DMS53 treated with DMSO at 0.1 percent for 48 hours (cell line): ENCODE data around the gene IFI27L1.

ENCODE experiments used
- DNase-seq: peaks from one replicate; lab custom pipeline; 2025; ENCODE audit not compliant: unreplicated experiment; lab: John Stamatoyannopoulos, UW

The IFI27L1 gene

GRCh38 chr14:94113490-94113889 is 32.4 kb downstream of the IFI27L1 start:
- DNase-seq: no peak

- no peak for DNase-seq
These were observed 32.9 kb downstream of the IFI27L1 start for GRCh38 chr14:94113908-94114588.

GRCh38 chr14:94114589-94115057 is 33.5 kb downstream of the IFI27L1 start:
- no peak for DNase-seq

GRCh38 chr14:94115058-94115591 is 34.0 kb downstream of the IFI27L1 start:
- no peak for DNase-seq

- no peak for DNase-seq
These were observed 34.5 kb downstream of the IFI27L1 start for GRCh38 chr14:94115631-94116030.

- no peak for DNase-seq
These were observed 35.6 kb downstream of the IFI27L1 start for GRCh38 chr14:94116701-94117100.

- DNase-seq: no peak
These were observed 36.7 kb downstream of the IFI27L1 start for GRCh38 chr14:94117856-94118255.

GRCh38 chr14:94119071-94119470 is 38.0 kb downstream of the IFI27L1 start:
- DNase-seq: no peak

- DNase-seq: no peak
These were observed 39.7 kb downstream of the IFI27L1 start for GRCh38 chr14:94120667-94121340.

- no peak for DNase-seq
These were observed 40.4 kb downstream of the IFI27L1 start for GRCh38 chr14:94121485-94121884.

GRCh38 chr14:94122438-94122837 is 41.3 kb downstream of the IFI27L1 start:
- DNase-seq: no peak

- no peak for DNase-seq
These were observed 42.2 kb downstream of the IFI27L1 start for GRCh38 chr14:94123296-94123695.

GRCh38 chr14:94123868-94124267 is 42.8 kb downstream of the IFI27L1 start:
- no peak for DNase-seq

- DNase-seq: no peak
These were observed 43.7 kb downstream of the IFI27L1 start for GRCh38 chr14:94124582-94125377.

- no peak for DNase-seq
These were observed 44.7 kb downstream of the IFI27L1 start for GRCh38 chr14:94125659-94126418.

- DNase-seq: no peak
These were observed 45.2 kb downstream of the IFI27L1 start for GRCh38 chr14:94126419-94126677.

- DNase-seq: no peak
These were observed 45.7 kb downstream of the IFI27L1 start for GRCh38 chr14:94126800-94127199.

GRCh38 chr14:94127330-94127729 is 46.2 kb downstream of the IFI27L1 start:
- no peak for DNase-seq

- no peak for DNase-seq
These were observed 47.2 kb downstream of the IFI27L1 start for GRCh38 chr14:94128216-94128839.

GRCh38 chr14:94129111-94129757 is 48.1 kb downstream of the IFI27L1 start, which contains the start of gene IFI27L2:
IFI27L2 (minus strand) TSS chr14:94129604; CDS start chr14:94129564, 40 bp downstream.
- DNase-seq: peak; percentile 24
